T-cell (primary cell): ENCODE data around the gene SOX13. TPM values are rescaled to one million over a fixed set of nuclear protein-coding genes. Genes with fewer than 3 reads are reported as not detected.

ENCODE experiments used
- ATAC-seq, 4 experiments: fragments of 200-7000 bp in 3 of 4; fragments of 150-1000 bp in 1 of 4; cut with Tn5 transposase; replicated peaks in 1 of 4; 1 replicate in 3 of 4; 2 replicates in 1 of 4; pipeline ENCODE4 v1.10.0; 2021; ENCODE audit warnings: moderate library complexity in 3 of 4, mild to moderate bottlenecking in 2 of 4, moderate number of reproducible peaks in 1 of 4
- CTCF ChIA-PET, 2 donors: fragments of 300-600 bp; sonication (Branson Sonifier 250); formaldehyde crosslinking; loops; one replicate each; lab custom pipeline; 2022; ENCODE audit warnings: antibody characterized with exemption in 2 of 2; lab: Charles Lee
- POLR2A ChIA-PET, 2 donors: fragments of 300-600 bp; sonication (Branson Sonifier 250); formaldehyde crosslinking; loops; one replicate each; lab custom pipeline; 2022; ENCODE audit warnings: antibody characterized with exemption in 2 of 2; lab: Charles Lee
- DNase-seq, 35 experiments: peaks; one replicate each; pipeline versions ENCODE4 v3.0.0 to v3.0.0-alpha.2; 2013 to 2023
- H3K27ac ChIP-seq: one replicate; pipeline ENCODE4 v1.5.1; 2013; ENCODE audit warnings: low read length
- H3K27me3 ChIP-seq, 2 experiments: replicated peaks in 1 of 2; 1 replicate in 1 of 2; 2 replicates in 1 of 2; pipeline versions ENCODE4 v1.6.1 to v1.7.0; 2013; ENCODE audit warnings: low read length in 1 of 2, mixed read lengths in 1 of 2; ENCODE audit not compliant: control insufficient read depth in 2 of 2, insufficient read depth in 2 of 2; ENCODE audit errors: extremely low read depth in 1 of 2
- H3K36me3 ChIP-seq, 2 donors: 1 replicate in 1 of 2; 2 replicates in 1 of 2; pipeline versions ENCODE4 v1.6.1 to v1.7.0; 2013; ENCODE audit warnings: low read length in 1 of 2; ENCODE audit not compliant: control insufficient read depth in 2 of 2, insufficient read depth in 1 of 2; ENCODE audit errors: extremely low read depth in 1 of 2
- H3K4me1 ChIP-seq, 2 experiments: 1 replicate in 1 of 2; 2 replicates in 1 of 2; pipeline versions ENCODE4 v1.6.1 to v1.7.0; 2013; ENCODE audit warnings: low read length in 2 of 2, mixed read lengths in 1 of 2; ENCODE audit not compliant: insufficient read depth in 2 of 2, control insufficient read depth in 1 of 2; ENCODE audit errors: extremely low read depth in 1 of 2
- H3K4me3 ChIP-seq, 2 donors: 1 replicate in 1 of 2; 2 replicates in 1 of 2; pipeline versions ENCODE4 v1.5.1 to v1.7.0; 2013; ENCODE audit warnings: mild to moderate bottlenecking in 2 of 2, low read length in 1 of 2, moderate library complexity in 1 of 2; ENCODE audit not compliant: control insufficient read depth in 1 of 2; ENCODE audit errors: extremely low read depth in 1 of 2
- H3K9me3 ChIP-seq: 2 replicates; pipeline ENCODE4 v1.7.0; 2013
- H3K27ac Mint-ChIP-seq, 2 donors: one replicate each; pipeline ENCODE4 v1.8.0; 2020 to 2021; ENCODE audit warnings: mild to moderate bottlenecking in 2 of 2, mixed read lengths in 2 of 2
- H3K27me3 Mint-ChIP-seq, 2 donors: one replicate each; pipeline ENCODE4 v1.8.0; 2021 to 2022; ENCODE audit warnings: mixed read lengths in 2 of 2
- H3K36me3 Mint-ChIP-seq: one replicate; pipeline ENCODE4 v1.8.0; 2021; ENCODE audit warnings: mixed read lengths
- H3K4me1 Mint-ChIP-seq, 3 donors: one replicate each; pipeline ENCODE4 v1.8.0; 2020 to 2022; ENCODE audit warnings: mixed read lengths in 3 of 3, mild to moderate bottlenecking in 1 of 3
- H3K4me3 Mint-ChIP-seq, 3 donors: one replicate each; pipeline ENCODE4 v1.8.0; 2020 to 2022; ENCODE audit warnings: mild to moderate bottlenecking in 3 of 3, mixed read lengths in 3 of 3, moderate library complexity in 3 of 3
- H3K9me3 Mint-ChIP-seq, 3 donors: one replicate each; pipeline ENCODE4 v1.8.0; 2020 to 2022; ENCODE audit warnings: mixed read lengths in 3 of 3
- WGBS: methylation state at CpG from one replicate; pipeline ENCODE4 v1.1.5; 2013; ENCODE audit warnings: missing lambda C conversion rate; ENCODE audit not compliant: insufficient coverage; 5-methylcytosine and 5-hydroxymethylcytosine counted together
- total RNA-seq, 35 experiments: library from RNA in 6 of 35; stranded (reverse) in 6 of 35; fragments of 120-200 nt in 1 of 35; gene quantifications; one replicate each; pipeline versions ENCODE4 v1.2.1 to v1.2.4 and lab custom pipeline; 2013 to 2026

The SOX13 gene
- total RNA-seq, 5 donors from 2014 or later (not counting 1 experiment from before 2014, with no cell fraction given), result 3.2 to 9.4 (median 5.2) TPM

DNA sequence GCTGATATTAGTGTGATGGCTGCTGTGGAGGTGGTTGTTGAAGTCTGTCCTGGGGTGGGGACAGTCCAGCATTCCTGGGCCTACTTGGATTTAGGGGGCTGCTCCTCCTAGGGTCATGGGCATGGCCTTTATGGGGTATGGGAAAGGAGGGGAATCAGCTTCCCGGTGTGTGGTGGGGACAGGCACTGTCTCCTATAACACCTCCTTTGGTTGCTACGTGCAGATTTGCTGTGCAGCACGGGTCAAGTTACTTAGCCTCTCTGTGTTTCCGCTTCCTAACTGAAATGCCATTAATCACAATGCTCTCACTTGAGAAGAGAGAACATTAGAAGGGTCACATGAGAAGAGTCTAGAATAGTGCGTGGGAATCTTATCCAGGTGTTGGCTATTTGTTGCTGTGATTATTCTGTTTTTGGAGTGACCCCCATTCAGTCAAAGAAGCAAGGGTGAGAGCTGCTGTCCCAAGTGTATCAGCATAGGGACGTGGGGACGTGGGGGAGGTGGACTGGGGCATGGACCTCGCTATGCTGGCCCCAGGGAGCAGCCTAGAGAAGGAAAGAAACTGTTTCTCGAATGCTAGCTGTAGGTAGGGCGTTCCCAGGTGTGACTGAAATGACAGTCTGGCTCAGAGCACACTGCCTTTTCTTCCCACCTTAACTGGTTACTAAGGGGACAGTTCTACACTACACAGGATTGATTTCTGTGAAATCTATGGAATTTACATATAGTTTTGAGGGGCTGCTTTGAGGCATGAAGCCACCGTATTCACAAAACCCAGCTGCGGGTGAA is 19.9 kb downstream of the SOX13 start:
- Mint-ChIP-seq H3K27ac (no peak overlapping the region), H3K27me3 (peaks cover 0 to 2% of the 10 kb centered on the region in 2 donors), H3K4me1 (peaks cover 0 to 21% (median 0%) of the 10 kb centered on the region in 3 donors), H3K36me3 (no peaks in the 10 kb centered on the region), H3K9me3 (no peaks in the 10 kb centered on the region), H3K4me3 (no peak overlapping the region)
- DNase-seq (no peak), ATAC-seq (no peak)
- no peak overlapping the region for H3K27ac ChIP-seq
- peaks cover 0 to 3% of the 10 kb centered on the region in 2 experiments for H3K27me3 ChIP-seq
- no peak overlapping the region for H3K4me3 ChIP-seq
- CTCF ChIA-PET, result no interaction called here
- H3K4me1 ChIP-seq, result peaks cover 0 to 11% of the 10 kb centered on the region in 2 experiments
- no peaks in the 10 kb centered on the region for H3K36me3 ChIP-seq
- POLR2A ChIA-PET, result no interaction called here
- WGBS, result 71% methylated on average over 2 of the region's 12 CpGs
- H3K9me3 ChIP-seq, result no peaks in the 10 kb centered on the region

DNA sequence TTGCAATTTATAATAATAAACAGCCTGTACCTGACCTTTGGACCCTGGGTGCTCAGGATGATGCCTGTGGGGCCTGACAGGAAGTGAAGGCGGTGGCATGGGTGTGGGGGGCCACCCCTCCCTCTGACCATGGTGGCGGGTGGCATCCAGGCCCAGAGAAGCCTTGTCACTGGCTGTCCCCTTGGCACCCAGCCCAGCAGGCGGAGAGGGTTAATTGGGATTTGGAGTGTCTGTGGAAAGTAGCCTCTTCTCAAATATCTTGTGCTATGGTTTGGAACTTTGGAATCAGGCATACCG is 20.5 kb downstream of the SOX13 start:
- Histone ChIP-seq H3K36me3 (no peaks in the 10 kb centered on the region), H3K27me3 (peaks cover 0 to 3% of the 10 kb centered on the region in 2 experiments), H3K27ac (no peak overlapping the region), H3K4me3 (no peak overlapping the region), H3K9me3 (no peaks in the 10 kb centered on the region), H3K4me1 (peaks cover 0 to 6% of the 10 kb centered on the region in 2 experiments)
- H3K36me3 Mint-ChIP-seq, result no peaks in the 10 kb centered on the region
- ATAC-seq (no peak), DNase-seq (no peak)
- ChIA-PET POLR2A (no interaction called here), CTCF (no interaction called here)
- H3K27me3 Mint-ChIP-seq, result peaks cover 0 to 2% of the 10 kb centered on the region in 2 donors
- no peaks in the 10 kb centered on the region for H3K9me3 Mint-ChIP-seq
- no peak overlapping the region for H3K27ac Mint-ChIP-seq
- no CpG with 5 or more reads among the region's 4 CpGs for WGBS
- peaks cover 0 to 19% (median 0%) of the 10 kb centered on the region in 3 donors for H3K4me1 Mint-ChIP-seq
- no peak overlapping the region for H3K4me3 Mint-ChIP-seq

DNA sequence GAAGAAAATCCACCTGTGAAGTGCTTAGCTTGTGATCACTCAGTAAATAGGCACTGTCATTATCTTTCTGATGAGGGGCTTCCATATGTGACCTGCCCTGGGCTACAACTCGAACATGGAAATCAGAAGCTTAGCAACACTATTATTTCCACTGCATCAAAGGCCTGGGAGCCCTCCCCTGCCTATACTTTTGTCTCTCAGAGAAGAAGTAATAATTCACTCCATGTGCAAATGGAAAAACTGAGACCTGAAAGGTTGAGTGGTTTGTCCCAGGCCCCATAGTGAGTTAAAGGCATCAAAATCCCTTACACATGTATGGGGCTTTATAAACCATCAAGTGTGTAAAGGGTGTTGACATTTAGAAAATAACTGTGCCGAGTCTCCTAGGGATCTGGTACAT is 20.9 kb downstream of the SOX13 start:
- Histone ChIP-seq H3K4me1 (peaks cover 0 to 6% of the 10 kb centered on the region in 2 experiments), H3K27ac (no peak overlapping the region), H3K9me3 (no peaks in the 10 kb centered on the region), H3K36me3 (no peaks in the 10 kb centered on the region), H3K27me3 (peaks cover 0 to 3% of the 10 kb centered on the region in 2 experiments), H3K4me3 (no peak overlapping the region)
- peaks cover 0 to 2% of the 10 kb centered on the region in 2 donors for H3K27me3 Mint-ChIP-seq
- no peaks in the 10 kb centered on the region for H3K9me3 Mint-ChIP-seq
- CTCF ChIA-PET, result no interaction called here
- no peaks in the 10 kb centered on the region for H3K36me3 Mint-ChIP-seq
- ATAC-seq (no peak), DNase-seq (no peak)
- H3K4me1 Mint-ChIP-seq, result peaks cover 0 to 15% (median 0%) of the 10 kb centered on the region in 3 donors
- WGBS, result 60% methylated on average over 1 of the region's 2 CpGs
- POLR2A ChIA-PET, result no interaction called here
- H3K4me3 Mint-ChIP-seq, result no peak overlapping the region
- H3K27ac Mint-ChIP-seq, result no peak overlapping the region

DNA sequence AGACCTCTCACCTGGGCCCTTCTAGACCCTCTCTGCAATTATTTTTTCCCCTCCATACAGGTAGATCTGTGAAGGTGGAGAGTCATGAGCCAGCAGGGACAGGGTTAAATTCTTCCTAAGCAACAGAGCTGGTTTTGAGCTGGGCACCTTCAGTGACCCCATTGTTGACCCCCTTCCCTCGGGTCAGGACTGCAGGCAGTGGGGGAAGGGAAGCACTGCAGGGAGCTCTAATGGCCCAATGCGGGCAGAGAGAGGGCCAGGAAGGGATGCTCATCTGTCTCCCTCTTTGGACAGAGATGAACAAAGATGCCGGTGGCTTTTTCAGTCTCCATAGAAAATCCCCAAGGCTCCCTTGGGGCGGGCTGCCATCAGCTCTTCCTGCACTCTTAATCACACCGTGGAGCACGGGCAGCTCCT is 21.4 kb downstream of the SOX13 start:
- peaks cover 0 to 6% of the 10 kb centered on the region in 2 experiments for H3K4me1 ChIP-seq
- Mint-ChIP-seq H3K27me3 (peaks cover 0 to 2% of the 10 kb centered on the region in 2 donors), H3K4me1 (peaks cover 0 to 12% (median 0%) of the 10 kb centered on the region in 3 donors), H3K27ac (no peak overlapping the region), H3K4me3 (no peak overlapping the region), H3K9me3 (no peaks in the 10 kb centered on the region), H3K36me3 (no peaks in the 10 kb centered on the region)
- ChIA-PET POLR2A (no interaction called here), CTCF (no interaction called here)
- no peaks in the 10 kb centered on the region for H3K36me3 ChIP-seq
- peaks cover 0 to 2% of the 10 kb centered on the region in 2 experiments for H3K27me3 ChIP-seq
- no peak overlapping the region for H3K4me3 ChIP-seq
- no peak overlapping the region for H3K27ac ChIP-seq
- 64% methylated on average over 2 of the region's 6 CpGs for WGBS
- no peaks in the 10 kb centered on the region for H3K9me3 ChIP-seq
- no peak for ATAC-seq
- DNase-seq, result no peak

DNA sequence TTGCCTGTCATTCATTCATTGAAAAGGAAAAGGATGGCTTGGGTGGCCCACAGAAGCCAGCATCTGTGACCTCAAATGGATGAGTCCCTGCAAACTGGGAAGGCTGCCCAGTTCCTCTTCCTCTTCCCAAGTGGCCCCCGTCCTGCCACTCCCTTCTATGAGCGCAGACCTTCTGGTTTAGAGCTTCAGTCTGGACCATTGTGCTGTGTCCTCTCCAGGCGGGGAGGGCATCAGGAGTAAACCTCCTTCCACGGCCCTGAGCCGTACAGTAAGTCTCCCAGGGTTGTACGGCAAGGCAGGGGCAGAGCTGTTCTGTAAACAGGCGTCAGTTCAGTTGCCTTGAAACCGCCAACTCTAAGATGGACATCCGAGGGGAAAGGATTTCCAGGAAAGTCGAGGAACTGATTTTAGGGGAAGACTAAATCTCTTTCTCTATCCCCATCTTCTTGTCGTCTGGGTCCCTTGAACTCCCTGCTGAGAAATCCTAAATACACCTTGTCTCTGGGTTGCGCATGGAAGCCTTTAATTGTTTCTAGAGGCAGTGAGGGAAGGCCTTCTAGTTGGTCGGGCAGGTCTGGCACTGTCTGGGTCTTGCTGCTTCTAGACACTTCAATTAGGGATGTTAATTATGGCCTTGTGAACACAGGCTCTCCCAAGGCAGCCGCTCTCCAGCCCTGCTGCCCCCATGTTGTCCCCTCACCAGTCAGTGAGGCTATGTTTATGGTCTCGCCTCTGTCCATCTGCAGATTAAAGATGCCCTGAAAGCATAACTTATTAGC is 22.1 kb downstream of the SOX13 start:
- H3K27ac Mint-ChIP-seq, result no peak overlapping the region
- no peak overlapping the region for H3K27ac ChIP-seq
- no peak overlapping the region for H3K4me3 Mint-ChIP-seq
- H3K4me1 Mint-ChIP-seq, result peaks cover 0 to 12% (median 0%) of the 10 kb centered on the region in 3 donors
- no peaks in the 10 kb centered on the region for H3K9me3 Mint-ChIP-seq
- POLR2A ChIA-PET, result no interaction called here
- peaks cover 0 to 6% of the 10 kb centered on the region in 2 experiments for H3K4me1 ChIP-seq
- ATAC-seq (no peak), DNase-seq (no peak)
- no peak overlapping the region for H3K4me3 ChIP-seq
- H3K27me3 Mint-ChIP-seq, result peaks cover under 1 to 2% of the 10 kb centered on the region in 2 donors
- CTCF ChIA-PET, result no interaction called here
- WGBS, result 98% methylated on average over 9 of the region's 15 CpGs
- H3K36me3 Mint-ChIP-seq, result no peaks in the 10 kb centered on the region
- H3K9me3 ChIP-seq, result no peaks in the 10 kb centered on the region
- H3K27me3 ChIP-seq, result no peaks in the 10 kb centered on the region
- no peaks in the 10 kb centered on the region for H3K36me3 ChIP-seq

DNA sequence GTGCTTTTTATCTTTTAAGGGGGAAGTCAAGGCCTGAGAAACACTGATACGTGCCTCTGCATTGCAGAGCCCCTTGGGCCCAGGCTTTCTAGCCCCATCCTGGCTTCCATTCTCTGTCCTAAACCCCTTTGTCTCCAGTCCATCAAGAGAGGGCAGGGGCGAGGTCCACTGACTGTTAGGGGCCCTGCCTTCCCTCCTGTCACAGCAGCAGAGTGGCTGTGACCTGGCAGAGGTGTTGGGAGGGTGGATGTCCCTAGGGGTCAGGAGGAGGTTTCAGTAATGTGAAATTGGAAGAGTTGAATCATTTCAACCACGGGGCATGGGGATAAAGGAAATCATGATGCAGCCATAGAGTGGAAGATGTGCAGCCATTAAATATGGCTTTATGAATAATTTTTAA is 24.0 kb downstream of the SOX13 start:
- ChIA-PET POLR2A (no interaction called here), CTCF (no interaction called here)
- H3K4me3 Mint-ChIP-seq, result no peak overlapping the region
- H3K27me3 Mint-ChIP-seq, result peaks cover under 1 to 3% of the 10 kb centered on the region in 2 donors
- ATAC-seq (no peak), DNase-seq (no peak)
- peaks cover under 1 to 15% (median 3%) of the 10 kb centered on the region in 3 donors for H3K4me1 Mint-ChIP-seq
- Histone ChIP-seq H3K36me3 (no peaks in the 10 kb centered on the region), H3K27ac (no peak overlapping the region), H3K4me1 (peaks cover 0 to 10% of the 10 kb centered on the region in 2 experiments), H3K27me3 (no peaks in the 10 kb centered on the region), H3K9me3 (no peaks in the 10 kb centered on the region), H3K4me3 (no peak overlapping the region)
- WGBS, result 81% methylated on average over 2 of the region's 3 CpGs
- H3K27ac Mint-ChIP-seq, result no peak overlapping the region
- H3K9me3 Mint-ChIP-seq, result no peaks in the 10 kb centered on the region
- no peaks in the 10 kb centered on the region for H3K36me3 Mint-ChIP-seq
